OCI-LY1 (cell line): ENCODE data around the gene CD74.

Experiments used
- EZH2 ChIP-seq: fragments of 200-600 bp; sonication (generic), shearing (Covaris generic); IDR thresholded peaks from 2 replicates; pipeline ENCODE4 v1.8.0; 2017; ENCODE audit warnings: borderline replicate concordance, mixed run types, mild to moderate bottlenecking, antibody characterized with exemption, low read length, moderate library complexity, mixed read lengths
- TF ChIP-seq, protein P1 (sequence below): fragments of 200-600 bp; sonication (generic), shearing (Covaris generic); IDR thresholded peaks from 2 replicates; pipeline ENCODE4 v1.5.1; 2017; ENCODE audit warnings: mild to moderate bottlenecking, antibody characterized with exemption, low read length, moderate library complexity, mixed read lengths

- TF ChIP-seq, protein P1, sequence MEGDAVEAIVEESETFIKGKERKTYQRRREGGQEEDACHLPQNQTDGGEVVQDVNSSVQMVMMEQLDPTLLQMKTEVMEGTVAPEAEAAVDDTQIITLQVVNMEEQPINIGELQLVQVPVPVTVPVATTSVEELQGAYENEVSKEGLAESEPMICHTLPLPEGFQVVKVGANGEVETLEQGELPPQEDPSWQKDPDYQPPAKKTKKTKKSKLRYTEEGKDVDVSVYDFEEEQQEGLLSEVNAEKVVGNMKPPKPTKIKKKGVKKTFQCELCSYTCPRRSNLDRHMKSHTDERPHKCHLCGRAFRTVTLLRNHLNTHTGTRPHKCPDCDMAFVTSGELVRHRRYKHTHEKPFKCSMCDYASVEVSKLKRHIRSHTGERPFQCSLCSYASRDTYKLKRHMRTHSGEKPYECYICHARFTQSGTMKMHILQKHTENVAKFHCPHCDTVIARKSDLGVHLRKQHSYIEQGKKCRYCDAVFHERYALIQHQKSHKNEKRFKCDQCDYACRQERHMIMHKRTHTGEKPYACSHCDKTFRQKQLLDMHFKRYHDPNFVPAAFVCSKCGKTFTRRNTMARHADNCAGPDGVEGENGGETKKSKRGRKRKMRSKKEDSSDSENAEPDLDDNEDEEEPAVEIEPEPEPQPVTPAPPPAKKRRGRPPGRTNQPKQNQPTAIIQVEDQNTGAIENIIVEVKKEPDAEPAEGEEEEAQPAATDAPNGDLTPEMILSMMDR = peak; percentile 32; the same call in 1 of the 2 replicates
- TF ChIP-seq EZH2 = no peak
Measured at GRCh38 chr5:150394912-150395687, 17.6 kb downstream of the CD74 start.
